OCI-LY3 (cell line): ENCODE measurements around the gene OPN1LW.

Experiments
- CTCF ChIP-seq: fragments of 200-600, 300-600 bp; sonication (generic); IDR thresholded peaks from 2 replicates; pipeline ENCODE4 v1.5.1; 2014; ENCODE audit warnings: antibody characterized with exemption, low read length, low read depth
- EZH2phosphoT487 ChIP-seq: fragments of 200-600 bp; shearing (Covaris generic); IDR thresholded peaks from 2 replicates; pipeline ENCODE4 v1.6.1; 2018; ENCODE audit warnings: antibody characterized with exemption, mixed run types, low read depth

GRCh38 chrX:154097003-154097588, 46.9 kb upstream of the OPN1LW start:
- no peak for TF ChIP-seq CTCF
- no peak for TF ChIP-seq EZH2phosphoT487
